Occipital lobe (tissue), 2 donors: Measurements from ENCODE around the gene ZNF207. TPM values are rescaled to one million over a fixed set of nuclear protein-coding genes. Genes with fewer than 3 reads are reported as not detected.
"Not testable (repeated sequence)": the region's sequence is repeated elsewhere in the genome, so short reads cannot be mapped to it uniquely, and the experiment has no call there.

Experiments
- DNase-seq: peaks from one replicate; lab custom pipeline; 2025; lab: John Stamatoyannopoulos, UW
- total RNA-seq: library from RNA; depleted of rRNA; stranded (reverse); fragments of >200 nt; gene quantifications from one replicate; pipeline ENCODE4 v1.2.3, GENCODE V29; 2014

The ZNF207 gene
- total RNA-seq, 1 donor from 2014 or later, result 117 TPM

DNA sequence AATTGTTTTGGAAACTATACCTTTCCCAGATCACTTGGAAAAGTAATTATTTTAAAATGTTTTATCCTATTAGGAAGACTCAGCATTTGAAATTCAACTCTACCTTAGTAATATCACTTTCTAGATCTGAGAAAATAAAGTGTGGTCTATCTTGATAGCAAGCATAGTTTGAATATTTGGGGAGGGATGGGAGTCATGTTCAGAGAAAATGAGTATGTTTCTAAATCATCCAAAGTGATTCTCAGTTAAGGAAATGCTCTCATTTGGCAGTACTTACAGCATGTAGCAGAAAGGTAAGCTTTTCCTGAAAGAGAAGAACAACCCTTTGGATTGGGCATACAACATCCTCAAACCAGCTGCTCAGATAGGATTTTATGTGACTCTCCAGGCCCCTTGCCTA lies 14.9 kb upstream of the ZNF207 start:
- no peak for DNase-seq

GRCh38 chr17:32335687-32336086 lies 14.3 kb upstream of the ZNF207 start:
- no peak for DNase-seq

DNA sequence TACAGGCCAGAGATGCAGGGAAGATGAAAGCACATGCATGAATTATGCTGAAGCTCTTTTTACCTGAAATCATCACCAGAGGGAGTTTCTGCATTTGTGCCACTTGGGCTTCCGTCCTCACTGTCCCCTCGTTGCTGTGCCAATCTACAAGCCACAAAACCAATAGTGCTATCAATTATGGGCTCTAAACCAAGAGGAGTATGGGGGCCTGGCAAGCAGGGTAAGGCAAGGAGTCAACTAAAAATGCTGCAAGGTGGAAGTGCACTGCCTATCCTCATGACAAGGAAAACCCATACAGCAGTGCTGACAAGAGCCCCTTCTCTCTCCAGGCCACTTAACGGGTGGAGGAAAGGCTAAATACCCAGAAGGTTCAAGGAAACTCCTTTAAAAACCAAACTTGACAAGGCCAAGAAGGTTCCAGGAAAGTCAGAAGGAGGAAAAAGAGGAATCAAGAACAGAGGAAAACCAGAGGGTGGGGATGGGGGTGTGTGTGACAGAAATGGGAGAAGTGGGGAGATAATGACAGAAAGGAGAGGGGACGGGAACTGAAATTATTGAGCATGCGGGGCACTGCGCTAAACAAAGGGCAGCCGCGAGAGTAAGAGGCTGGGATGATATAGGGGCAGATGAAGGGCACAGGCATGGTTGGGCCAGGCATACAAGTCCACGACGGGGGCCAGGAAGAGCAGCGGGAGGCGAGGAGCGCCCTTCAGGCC lies 8.7 kb upstream of the ZNF207 start:
- no peak for DNase-seq

DNA sequence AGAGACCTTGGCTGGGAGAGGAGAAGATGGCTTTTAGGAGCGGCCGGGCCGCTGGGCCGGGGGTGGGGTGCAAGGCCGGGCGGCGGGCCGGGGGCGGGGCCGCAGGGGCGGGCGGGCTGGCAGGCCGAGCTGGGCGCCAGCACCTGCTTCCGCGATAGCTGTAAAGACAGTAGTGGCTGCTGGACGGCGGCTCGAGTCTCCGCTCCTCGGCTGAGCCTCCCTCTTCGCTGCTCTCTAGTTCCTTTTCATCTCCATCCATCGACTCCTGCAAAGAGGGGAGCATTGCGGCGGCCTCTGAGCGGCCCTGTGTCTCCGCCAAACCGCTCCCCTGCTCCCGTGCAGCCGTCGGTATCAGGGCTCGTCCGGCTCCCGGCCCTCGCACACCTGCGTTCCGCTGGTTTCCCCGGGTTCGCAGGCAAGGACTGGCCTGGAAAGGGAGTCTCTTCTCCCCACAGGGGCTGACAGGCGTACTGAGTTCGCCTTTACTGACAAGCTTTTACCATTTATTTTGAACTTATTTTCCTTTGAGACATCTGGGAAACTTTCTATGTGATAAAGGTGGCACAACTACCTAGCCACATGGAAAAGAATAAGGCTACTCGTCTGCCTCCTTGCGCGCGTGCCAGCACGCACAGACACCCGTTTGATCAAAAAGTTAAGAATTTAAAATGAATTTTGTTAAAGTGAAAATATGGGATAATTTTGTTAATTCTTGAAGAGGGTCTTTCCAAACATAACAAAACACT lies 7.9 kb upstream of the ZNF207 start, which contains the start of gene C17orf75:
TSS of gene C17orf75 (minus strand) at position 317 of the 746 bp plus-strand sequence. CDS start at position 283, 34 bp downstream.
- peak; percentile 72 for DNase-seq

- no peak for DNase-seq
Observed at GRCh38 chr17:32342603-32343325, 7.2 kb upstream of the ZNF207 start.

GRCh38 chr17:32345951-32346600 lies 3.9 kb upstream of the ZNF207 start:
- DNase-seq, result no peak

GRCh38 chr17:32348483-32348800 lies 1.5 kb upstream of the ZNF207 start:
- no peak for DNase-seq

DNA sequence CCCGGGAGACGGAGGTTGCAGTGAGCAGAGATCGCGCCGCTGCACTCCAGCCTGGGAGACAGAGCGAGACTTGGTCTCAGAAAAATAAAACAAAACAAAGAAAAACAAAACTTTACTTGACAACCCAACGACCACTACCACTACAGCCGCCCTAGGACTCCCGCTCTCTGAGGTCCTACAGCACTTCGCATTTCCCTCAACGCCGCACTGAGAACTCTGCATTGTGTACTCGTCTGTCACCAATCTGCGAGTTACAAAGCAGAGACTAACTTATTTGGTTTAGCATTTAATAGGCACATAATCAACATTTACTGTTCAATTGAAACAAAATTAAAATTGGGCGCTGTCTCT lies 479 bp upstream of the ZNF207 start:
- DNase-seq, result no peak

- DNase-seq, result no peak
Observed at GRCh38 chr17:32350666-32351418, 885 bp downstream of the ZNF207 start.

GRCh38 chr17:32352734-32353133 lies 2.8 kb downstream of the ZNF207 start:
- DNase-seq, result not testable (repeated sequence)

GRCh38 chr17:32355649-32356377 lies 5.9 kb downstream of the ZNF207 start:
- DNase-seq, result no peak

GRCh38 chr17:32356378-32356743 lies 6.4 kb downstream of the ZNF207 start:
- DNase-seq, result no peak

GRCh38 chr17:32356750-32357149 lies 6.8 kb downstream of the ZNF207 start:
- DNase-seq, result no peak

- DNase-seq, result no peak
Observed at GRCh38 chr17:32357615-32358014, 7.7 kb downstream of the ZNF207 start.

DNA sequence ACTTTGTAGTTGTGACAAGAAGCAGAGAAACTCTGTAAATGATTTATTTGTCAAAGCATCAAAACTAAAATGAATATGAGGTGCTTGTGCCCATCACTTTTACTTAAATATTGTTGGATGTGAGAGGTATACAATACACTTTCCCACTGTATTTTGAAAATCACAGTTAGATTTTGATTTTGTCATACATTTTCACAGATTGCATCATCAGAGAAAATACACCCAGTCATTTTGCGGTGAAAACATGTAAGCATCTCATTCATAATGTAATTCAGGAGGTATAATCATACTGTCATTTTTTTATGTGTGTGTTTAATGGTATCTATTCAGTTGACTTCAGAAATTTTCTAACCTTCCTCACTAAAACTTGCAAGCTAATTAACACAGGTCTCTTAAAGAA lies 11.3 kb downstream of the ZNF207 start:
- no peak for DNase-seq

- DNase-seq, result no peak
Observed at GRCh38 chr17:32370426-32370825, 20.5 kb downstream of the ZNF207 start.

DNA sequence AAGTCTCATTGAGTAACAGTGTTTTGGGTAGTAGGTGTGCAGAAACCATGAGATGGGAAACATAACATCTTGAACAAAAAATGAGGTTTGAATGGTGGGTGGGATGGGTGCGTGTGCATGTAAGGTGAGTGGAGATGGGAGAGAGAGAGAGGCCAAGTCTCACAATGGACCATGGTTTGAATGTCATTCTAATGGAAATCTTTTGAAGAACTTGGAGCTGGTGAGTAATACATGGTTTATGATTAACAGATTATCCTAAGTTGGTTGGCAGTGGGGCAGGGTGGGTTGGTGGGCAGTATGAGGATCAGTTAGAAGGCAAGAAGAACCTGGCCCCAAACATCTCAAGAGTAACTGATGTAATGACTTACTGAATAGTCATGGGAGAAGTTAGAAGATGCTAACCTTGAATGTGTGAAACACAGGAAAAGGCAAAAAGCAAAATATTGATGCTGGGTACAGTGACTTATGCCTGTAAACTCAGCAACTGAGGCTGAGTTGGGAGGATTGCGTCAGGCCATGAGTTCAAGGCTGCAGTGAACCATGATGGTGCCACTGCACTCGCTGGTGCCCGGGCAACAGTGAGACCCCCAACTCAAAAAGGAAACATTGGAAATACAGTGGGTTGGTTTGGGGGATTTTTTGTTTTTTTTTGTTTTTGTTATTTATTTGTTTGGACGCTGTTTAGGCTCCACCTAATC lies 32.7 kb downstream of the ZNF207 start:
- DNase-seq, result no peak

DNA sequence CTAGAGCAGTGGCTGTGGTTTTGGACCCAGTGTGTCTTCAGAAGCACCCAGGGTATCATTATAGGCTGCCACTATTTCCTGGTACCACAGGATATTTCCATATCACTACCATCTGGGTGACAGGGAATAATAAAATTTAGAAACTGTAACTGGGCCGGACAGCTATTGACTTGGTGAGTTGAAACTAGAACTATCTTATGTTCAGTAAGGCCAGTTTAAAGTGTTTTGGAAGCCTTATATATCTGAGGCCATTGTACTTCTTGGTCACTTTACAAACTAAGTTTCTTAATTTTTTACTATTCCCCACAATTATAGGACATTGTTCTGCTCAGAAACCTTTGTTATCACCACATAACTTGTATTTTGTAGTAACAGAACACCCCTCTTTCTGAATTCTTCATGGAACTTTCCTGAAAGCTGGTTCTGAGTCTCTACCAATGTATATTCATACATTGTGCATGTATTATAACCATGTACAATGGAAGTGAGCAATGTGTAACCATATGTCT lies 34.0 kb downstream of the ZNF207 start:
- DNase-seq, result no peak

- no peak for DNase-seq
Observed at GRCh38 chr17:32385121-32385520, 35.2 kb downstream of the ZNF207 start.

- DNase-seq, result no peak
Observed at GRCh38 chr17:32385971-32386370, 36.0 kb downstream of the ZNF207 start.
